Keratinocyte (primary cell): ENCODE data around the gene ARHGAP6. TPM values are rescaled to one million over a fixed set of nuclear protein-coding genes. Genes with fewer than 3 reads are reported as not detected.

Source experiments
- DNase-seq: peaks from one replicate; pipeline ENCODE4 v3.0.0-alpha.2; 2011; ENCODE audit warnings: low read depth, missing footprints, low spot score
- FAIRE-seq: peaks from 2 replicates; lab custom pipeline; 2011; peaks lifted over from hg19 to GRCh38; lab: Jason Lieb, UNC
- H2AFZ ChIP-seq: 2 replicates; pipeline ENCODE4 v1.6.0; 2012; ENCODE audit warnings: low read length, control low read depth, inconsistent platforms; ENCODE audit not compliant: control insufficient read depth
- H3K27ac ChIP-seq: 2 replicates; pipeline ENCODE4 v1.5.1; 2011; ENCODE audit warnings: low read length; ENCODE audit not compliant: control insufficient read depth, insufficient read depth
- H3K27me3 ChIP-seq: 3 replicates; pipeline ENCODE4 v1.6.0; 2011; ENCODE audit warnings: low read length; ENCODE audit not compliant: control insufficient read depth, insufficient read depth; ENCODE audit errors: extremely low read depth
- H3K36me3 ChIP-seq, 2 experiments: 2 replicates in 1 of 2; 3 replicates in 1 of 2; pipeline ENCODE4 v1.5.1; 2011; ENCODE audit warnings: low read length in 2 of 2, mild to moderate bottlenecking in 1 of 2; ENCODE audit not compliant: control insufficient read depth in 2 of 2, insufficient read depth in 2 of 2; ENCODE audit errors: extremely low read depth in 1 of 2
- H3K4me1 ChIP-seq: 3 replicates; pipeline ENCODE4 v1.5.1; 2011; ENCODE audit warnings: low read length; ENCODE audit not compliant: control insufficient read depth, insufficient read depth; ENCODE audit errors: extremely low read depth
- H3K4me2 ChIP-seq: 3 replicates; pipeline ENCODE4 v1.6.0; 2011; ENCODE audit warnings: low read depth, low read length; ENCODE audit not compliant: control insufficient read depth, insufficient read depth; ENCODE audit errors: extremely low read depth
- H3K4me3 ChIP-seq, 3 experiments: fragments of 200-600 bp in 1 of 3; sonication (generic) in 1 of 3; 2 replicates in 2 of 3; 3 replicates in 1 of 3; pipeline ENCODE4 v1.5.1; 2011 to 2016; ENCODE audit warnings: low read length in 3 of 3, mild to moderate bottlenecking in 3 of 3, control low read depth in 2 of 3, inconsistent platforms in 1 of 3, low read depth in 1 of 3, mixed read lengths in 1 of 3, mixed run types in 1 of 3, moderate library complexity in 1 of 3; ENCODE audit not compliant: control insufficient read depth in 2 of 3, insufficient read depth in 2 of 3; ENCODE audit errors: extremely low read depth in 1 of 3
- H3K79me2 ChIP-seq: 2 replicates; pipeline ENCODE4 v1.6.0; 2012; ENCODE audit warnings: low read length; ENCODE audit not compliant: control insufficient read depth, insufficient read depth
- H3K9ac ChIP-seq: 3 replicates; pipeline ENCODE4 v1.6.0; 2011; ENCODE audit warnings: low read length; ENCODE audit not compliant: control insufficient read depth, insufficient read depth; ENCODE audit errors: extremely low read depth
- H3K9me1 ChIP-seq: 3 replicates; pipeline ENCODE4 v1.6.0; 2011; ENCODE audit warnings: low read length; ENCODE audit not compliant: control insufficient read depth, insufficient read depth; ENCODE audit errors: extremely low read depth
- H3K9me3 ChIP-seq: 2 replicates; pipeline ENCODE4 v1.5.1; 2012; ENCODE audit warnings: low read depth, low read length; ENCODE audit not compliant: control insufficient read depth
- H4K20me1 ChIP-seq: 3 replicates; pipeline ENCODE4 v1.6.0; 2011; ENCODE audit warnings: low read length; ENCODE audit not compliant: control insufficient read depth, insufficient read depth; ENCODE audit errors: extremely low read depth
- CTCF ChIP-seq, 3 experiments: IDR thresholded peaks in 1 of 3; conservative IDR thresholded peaks in 1 of 3; optimal IDR thresholded peaks in 1 of 3; 2 replicates in 2 of 3; 3 replicates in 1 of 3; pipeline versions ENCODE3 to v1.5.1; 2011; ENCODE audit warnings: low read length in 3 of 3, mild to moderate bottlenecking in 3 of 3, moderate library complexity in 2 of 3, control low read depth in 1 of 3, inconsistent platforms in 1 of 3; ENCODE audit not compliant: insufficient read depth in 2 of 3; ENCODE audit errors: extremely low read depth in 1 of 3
- EZH2 ChIP-seq: IDR thresholded peaks from one replicate; pipeline ENCODE4 v1.6.1; 2012; ENCODE audit warnings: inconsistent platforms, mild to moderate bottlenecking, low read length, moderate library complexity
- dilution Hi-C: fragments of 300-500 bp; cut with MboI; formaldehyde crosslinking; loops from one replicate; pipeline ENCODE4 v1.7.0; 2020; ENCODE audit warnings: low sequenced_read_pairs; ENCODE audit not compliant: extremely low pct_ligation_motif_present
- polyA plus RNA-seq, 5 experiments: library from polyadenylated mRNA; depleted of rRNA in 3 of 5; stranded (reverse) in 3 of 5; stranded (forward) in 1 of 5; unstranded in 1 of 5; fragments of >200 nt; gene quantifications; 1 replicate in 1 of 5; 2 replicates in 3 of 5; 3 replicates in 1 of 5; pipeline versions ENCODE4 v1.2.1 to v1.2.3, GENCODE V29; 2011 to 2012; ENCODE audit warnings: missing spikeins in 2 of 5, low read depth in 1 of 5, low replicate concordance in 1 of 5

ARHGAP6 gene
- polyA plus RNA-seq, 1 donor (not counting 4 experiments of a cell fraction or from before 2014, with no cell fraction given) = 0.01 TPM

DNA sequence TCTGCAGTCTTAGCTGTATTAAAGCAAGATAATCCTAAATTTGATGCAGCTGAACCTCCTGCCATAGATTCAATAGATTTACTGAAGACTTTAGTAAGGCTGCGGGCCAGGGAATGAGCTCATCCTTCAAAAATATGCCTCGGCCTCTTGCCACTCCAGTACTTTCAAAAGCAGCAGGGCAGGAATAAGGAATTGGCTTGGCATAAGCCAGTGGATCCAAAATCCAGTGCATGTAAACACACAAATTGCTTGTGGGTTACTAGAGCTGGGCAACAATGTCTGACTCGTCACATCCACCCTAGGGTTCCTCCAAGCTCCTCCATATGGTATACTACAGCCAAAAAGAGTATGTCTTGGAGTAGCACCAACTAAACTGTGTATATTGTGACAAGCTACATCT is 207.6 kb downstream of the ARHGAP6 start:
- dilution Hi-C loops = no loop called here
- H3K9me1 ChIP-seq = no peaks in the 10 kb centered on the region
- no peak for FAIRE-seq
- no peaks in the 10 kb centered on the region for H3K27me3 ChIP-seq
- no peaks in the 10 kb centered on the region for H3K36me3 ChIP-seq
- no peaks in the 10 kb centered on the region for H3K4me1 ChIP-seq
- H3K27ac ChIP-seq = no peak overlapping the region
- H3K79me2 ChIP-seq = no peaks in the 10 kb centered on the region
- H4K20me1 ChIP-seq = no peaks in the 10 kb centered on the region
- H3K4me3 ChIP-seq = no peak overlapping the region
- H2AFZ ChIP-seq = no peak overlapping the region
- no peak overlapping the region for H3K9ac ChIP-seq
- TF ChIP-seq CTCF (optimal IDR thresholded peaks at IDR 0.05 in 1 of 3, IDR thresholded peaks at IDR 0.05 in 1 of 3, conservative IDR thresholded peaks at IDR 0.05 in 1 of 3; ENCODE audit: extremely low read depth in 1 of 3, insufficient read depth in 2 of 3, low read length in 3 of 3) (no peak), EZH2 (no peak)
- no peak for DNase-seq
- H3K4me2 ChIP-seq = no peak overlapping the region
- no peaks in the 10 kb centered on the region for H3K9me3 ChIP-seq

DNA sequence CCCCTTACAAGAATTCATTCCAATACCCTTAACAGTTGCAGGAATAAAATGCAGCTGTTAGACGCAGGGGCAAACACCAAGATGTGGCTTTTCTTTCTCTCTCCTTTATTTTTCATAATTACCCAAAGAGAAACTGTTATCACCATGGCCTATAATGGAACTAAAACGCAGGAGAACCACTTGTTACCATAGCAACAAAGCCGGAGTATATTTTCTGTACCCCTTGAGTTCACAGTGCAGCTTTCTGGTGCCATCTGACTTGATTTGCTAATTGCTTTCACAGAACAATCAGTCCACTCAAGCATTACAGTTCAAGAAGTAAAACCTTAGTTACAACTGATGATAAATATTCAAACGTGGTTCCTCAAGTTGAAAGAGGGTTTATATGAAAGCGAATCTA is 214.6 kb downstream of the ARHGAP6 start:
- no peaks in the 10 kb centered on the region for H4K20me1 ChIP-seq
- H3K4me2 ChIP-seq = no peak overlapping the region
- no peak overlapping the region for H3K9ac ChIP-seq
- H3K9me1 ChIP-seq = no peaks in the 10 kb centered on the region
- no peaks in the 10 kb centered on the region for H3K79me2 ChIP-seq
- TF ChIP-seq EZH2 (no peak), CTCF (optimal IDR thresholded peaks at IDR 0.05 in 1 of 3, IDR thresholded peaks at IDR 0.05 in 1 of 3, conservative IDR thresholded peaks at IDR 0.05 in 1 of 3; ENCODE audit: extremely low read depth in 1 of 3, insufficient read depth in 2 of 3, low read length in 3 of 3) (no peak)
- FAIRE-seq (no peak), DNase-seq (no peak)
- H3K27me3 ChIP-seq = no peaks in the 10 kb centered on the region
- no peaks in the 10 kb centered on the region for H3K4me1 ChIP-seq
- H3K27ac ChIP-seq = no peak overlapping the region
- H2AFZ ChIP-seq = no peak overlapping the region
- H3K4me3 ChIP-seq = no peak overlapping the region
- no peaks in the 10 kb centered on the region for H3K9me3 ChIP-seq
- no peaks in the 10 kb centered on the region for H3K36me3 ChIP-seq
- dilution Hi-C loops = no loop called here
